Measurements from ENCODE around the gene NALF2.

Gene NALF2

GRCh38 chrX:69503782-69504625 is at the start of gene NALF2:
Gene NALF2 (plus strand): TSS chrX:69504326. CDS start chrX:69505283, 957 bp downstream.
- DNase-seq, result peak; percentile 37

- no peak for DNase-seq
These were observed 46.4 kb upstream of the NALF2 start for GRCh38 chrX:69457756-69458155.

GRCh38 chrX:69466546-69466945 is 37.6 kb upstream of the NALF2 start:
- no peak for DNase-seq

GRCh38 chrX:69469975-69470374 is 34.2 kb upstream of the NALF2 start:
- DNase-seq, result no peak

- DNase-seq, result no peak
These were observed 14.5 kb upstream of the NALF2 start for GRCh38 chrX:69489625-69490024.

GRCh38 chrX:69493193-69493592 is 10.9 kb upstream of the NALF2 start:
- peak; percentile 0 for DNase-seq

GRCh38 chrX:69493766-69494165 is 10.4 kb upstream of the NALF2 start:
- no peak for DNase-seq

GRCh38 chrX:69496183-69496582 is 7.9 kb upstream of the NALF2 start:
- no peak for DNase-seq

GRCh38 chrX:69501429-69501828 is 2.7 kb upstream of the NALF2 start:
- DNase-seq, result peak; percentile 13

- no peak for DNase-seq
These were observed 821 bp upstream of the NALF2 start for GRCh38 chrX:69503228-69503781.

GRCh38 chrX:69504626-69505612 is 793 bp downstream of the NALF2 start:
- no peak for DNase-seq

- no peak for DNase-seq
These were observed 1.9 kb downstream of the NALF2 start for GRCh38 chrX:69505772-69506616.

GRCh38 chrX:69506617-69507499 is 2.7 kb downstream of the NALF2 start:
- DNase-seq, result peak; percentile 0

GRCh38 chrX:69507500-69507789 is 3.3 kb downstream of the NALF2 start:
- no peak for DNase-seq

- no peak for DNase-seq
These were observed 4.5 kb downstream of the NALF2 start for GRCh38 chrX:69508610-69509009.

- no peak for DNase-seq
These were observed 6.1 kb downstream of the NALF2 start for GRCh38 chrX:69510137-69510715.

GRCh38 chrX:69510914-69511513 is 6.9 kb downstream of the NALF2 start:
- DNase-seq, result no peak

GRCh38 chrX:69522052-69522451 is 17.9 kb downstream of the NALF2 start:
- no peak for DNase-seq

GRCh38 chrX:69523314-69523713 is 19.2 kb downstream of the NALF2 start:
- no peak for DNase-seq

GRCh38 chrX:69524781-69525363 is 20.7 kb downstream of the NALF2 start:
- no peak for DNase-seq
